Epidermal melanocyte (primary cell): Measurements from ENCODE around the gene CYFIP1.
"Not testable (repeated sequence)": the region's sequence is repeated elsewhere in the genome, so short reads cannot be mapped to it uniquely, and the experiment has no call there.

ENCODE experiments used
- DNase-seq: peaks from one replicate; pipeline ENCODE4 v3.0.0; 2011; ENCODE audit warnings: low spot score; ENCODE audit not compliant: insufficient read length

CYFIP1 gene

GRCh38 chr15:22980189-22981050 lies at the start of gene CYFIP1:
CYFIP1 (minus strand) TSS chr15:22980368; CDS start chr15:22947285, 33,083 bp downstream.
- peak; percentile 95 for DNase-seq

- DNase-seq: no peak
Measured at GRCh38 chr15:23026218-23026617, 46.0 kb upstream of the CYFIP1 start.

- no peak for DNase-seq
Measured at GRCh38 chr15:23022156-23022555, 42.0 kb upstream of the CYFIP1 start.

- no peak for DNase-seq
Measured at GRCh38 chr15:23014394-23015000, 34.3 kb upstream of the CYFIP1 start.

- no peak for DNase-seq
Measured at GRCh38 chr15:23013681-23014080, 33.5 kb upstream of the CYFIP1 start.

GRCh38 chr15:23012616-23013015 lies 32.4 kb upstream of the CYFIP1 start:
- DNase-seq: not testable (repeated sequence)

- no peak for DNase-seq
Measured at GRCh38 chr15:23003736-23004135, 23.6 kb upstream of the CYFIP1 start.

GRCh38 chr15:23002920-23003319 lies 22.8 kb upstream of the CYFIP1 start:
- DNase-seq: no peak

GRCh38 chr15:22995795-22996194 lies 15.6 kb upstream of the CYFIP1 start:
- DNase-seq: no peak

- no peak for DNase-seq
Measured at GRCh38 chr15:22992024-22992326, 11.8 kb upstream of the CYFIP1 start.

GRCh38 chr15:22989576-22990477 lies 9.7 kb upstream of the CYFIP1 start:
- DNase-seq: no peak

- no peak for DNase-seq
Measured at GRCh38 chr15:22988811-22989210, 8.6 kb upstream of the CYFIP1 start.

GRCh38 chr15:22981931-22982330 lies 1.8 kb upstream of the CYFIP1 start:
- not testable (repeated sequence) for DNase-seq

- DNase-seq: no peak
Measured at GRCh38 chr15:22981051-22981840, 1.1 kb upstream of the CYFIP1 start.

GRCh38 chr15:22979238-22980188 lies 655 bp downstream of the CYFIP1 start:
- peak; percentile 49 for DNase-seq

GRCh38 chr15:22978691-22979237 lies 1.4 kb downstream of the CYFIP1 start:
- no peak for DNase-seq

- no peak for DNase-seq
Measured at GRCh38 chr15:22974745-22975144, 5.4 kb downstream of the CYFIP1 start.

- no peak for DNase-seq
Measured at GRCh38 chr15:22973987-22974386, 6.2 kb downstream of the CYFIP1 start.

- DNase-seq: no peak
Measured at GRCh38 chr15:22973286-22973685, 6.9 kb downstream of the CYFIP1 start.

- DNase-seq: no peak
Measured at GRCh38 chr15:22969489-22969888, 10.7 kb downstream of the CYFIP1 start.
